OCI-LY7 (cell line): ENCODE measurements around the gene NKX1-1. TPM values are rescaled to one million over a fixed set of nuclear protein-coding genes. Genes with fewer than 3 reads are reported as not detected.

Source experiments
- BruUV-seq: library from RNA; stranded (reverse); fragments of 400-500 nt; replicated peaks from 2 replicates; lab custom pipeline; 2021; lab: Mats Ljungman, UMichigan
- CTCF ChIA-PET: fragments of 300-600 bp; sonication (Branson Sonifier 250); formaldehyde crosslinking; loops from one replicate; lab custom pipeline; 2022; ENCODE audit warnings: antibody characterized with exemption; ENCODE audit not compliant: unreplicated experiment; lab: Charles Lee
- POLR2A ChIA-PET: fragments of 300-600 bp; sonication (Branson Sonifier 250); formaldehyde crosslinking; loops from one replicate; lab custom pipeline; 2022; ENCODE audit warnings: antibody characterized with exemption; lab: Charles Lee
- DNase-seq: peaks from one replicate; pipeline ENCODE4 v3.0.0-alpha.2; 2015; ENCODE audit warnings: low spot score
- H2AFZ ChIP-seq: fragments of 200-600 bp; sonication (generic), shearing (Covaris generic); 2 replicates; pipeline ENCODE4 v1.6.1; 2014; ENCODE audit warnings: mild to moderate bottlenecking, antibody characterized with exemption, low read length, moderate library complexity
- H3K27ac ChIP-seq: fragments of 200-600 bp; sonication (generic); 2 replicates; pipeline ENCODE4 v1.5.1; 2014; ENCODE audit warnings: mixed run types, low read depth, mild to moderate bottlenecking, moderate library complexity, low read length, inconsistent platforms; ENCODE audit not compliant: poor library complexity, severe bottlenecking
- H3K36me3 ChIP-seq: fragments of 200-600 bp; sonication (generic); 2 replicates; pipeline ENCODE4 v1.6.1; 2014; ENCODE audit warnings: mild to moderate bottlenecking, antibody characterized with exemption, low read length, moderate library complexity, mixed read lengths; ENCODE audit not compliant: insufficient read depth
- H3K4me1 ChIP-seq: fragments of 200-600 bp; sonication (generic); 2 replicates; pipeline ENCODE4 v1.5.1; 2014; ENCODE audit warnings: mild to moderate bottlenecking, low read length; ENCODE audit not compliant: insufficient read depth, poor library complexity, severe bottlenecking
- H3K4me2 ChIP-seq: fragments of 200-600 bp; sonication (generic); 2 replicates; pipeline ENCODE4 v1.6.1; 2014; ENCODE audit warnings: mild to moderate bottlenecking, low read length
- H3K4me3 ChIP-seq: fragments of 200-600 bp; sonication (generic); 2 replicates; pipeline ENCODE4 v1.5.1; 2014; ENCODE audit warnings: mild to moderate bottlenecking, low read depth, low read length; ENCODE audit not compliant: poor library complexity, severe bottlenecking
- H3K79me2 ChIP-seq: fragments of 200-600 bp; sonication (generic); 2 replicates; pipeline ENCODE4 v1.6.1; 2016; ENCODE audit warnings: low read depth, mild to moderate bottlenecking, low read length, moderate library complexity, mixed read lengths; ENCODE audit not compliant: insufficient read depth
- H3K9me2 ChIP-seq: fragments of 200-600 bp; sonication (generic); 2 replicates; pipeline ENCODE4 v1.6.1; 2016; ENCODE audit warnings: mild to moderate bottlenecking, low read length, mixed read lengths; ENCODE audit not compliant: insufficient read depth
- H3K9me3 ChIP-seq: fragments of 200-600 bp; sonication (generic); 2 replicates; pipeline ENCODE4 v1.6.1; 2014; ENCODE audit warnings: mild to moderate bottlenecking, mixed run types, low read length, mixed read lengths
- H4K20me1 ChIP-seq: fragments of 200-600 bp; sonication (generic); 2 replicates; pipeline ENCODE4 v1.6.1; 2014; ENCODE audit warnings: mild to moderate bottlenecking, antibody characterized with exemption, low read length, moderate library complexity, mixed read lengths; ENCODE audit not compliant: insufficient read depth
- EZH2phosphoT487 ChIP-seq: fragments of 200-600 bp; sonication (generic); IDR thresholded peaks from 2 replicates; pipeline ENCODE4 v1.6.1; 2018; ENCODE audit warnings: low read depth, borderline replicate concordance, mild to moderate bottlenecking, mixed run types, antibody characterized with exemption, low read length, moderate library complexity, mixed read lengths
- intact Hi-C: fragments of 100-400 bp; cut with micrococcal nuclease; formaldehyde crosslinking; loops from one replicate; pipeline ENCODE4 v1.10.0; 2022; ENCODE audit not compliant: unreplicated experiment
- total RNA-seq, 2 experiments: library from RNA; depleted of rRNA in 1 of 2; stranded (reverse); fragments of >200 nt in 1 of 2; shearing (Covaris generic) in 1 of 2; gene quantifications; 2 replicates each; pipeline ENCODE4 v1.2.3, GENCODE V29; 2014 to 2022
- TF ChIP-seq, protein P1 (sequence below): fragments of 200-600 bp; sonication (generic); conservative IDR thresholded peaks from 2 replicates; pipeline ENCODE4 v1.5.1; 2014; ENCODE audit warnings: mild to moderate bottlenecking, antibody characterized with exemption, low read length, moderate library complexity, mixed read lengths

Gene NKX1-1
- total RNA-seq, 2 experiments from 2014 or later = not detected

DNA sequence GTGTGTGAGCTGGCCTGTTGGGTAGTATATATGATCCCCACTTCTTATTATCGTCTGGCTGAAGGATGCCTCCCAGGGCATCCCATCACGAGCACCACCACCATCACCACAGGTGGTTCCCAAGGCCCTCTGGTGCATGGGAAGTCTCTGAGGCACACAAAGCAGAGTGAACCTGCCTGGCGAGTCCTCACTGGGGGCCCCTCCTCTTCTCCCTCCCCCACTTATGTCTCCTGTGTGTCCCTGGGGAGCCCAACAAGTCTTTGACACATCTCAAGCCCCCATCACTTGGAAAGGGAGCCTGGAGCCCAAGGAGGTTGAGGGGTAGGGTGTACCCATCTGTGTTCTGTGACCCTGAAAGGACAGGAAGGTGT is 45.5 kb upstream of the NKX1-1 start:
- POLR2A ChIA-PET = no interaction called here
- CTCF ChIA-PET = no interaction called here
- Histone ChIP-seq H3K79me2 (no peaks in the 10 kb centered on the region), H3K4me3 (no peak overlapping the region), H2AFZ (no peak overlapping the region), H3K36me3 (no peaks in the 10 kb centered on the region), H3K27ac (no peak overlapping the region), H4K20me1 (no peaks in the 10 kb centered on the region), H3K9me2 (no peaks in the 10 kb centered on the region), H3K4me2 (no peak overlapping the region), H3K4me1 (no peaks in the 10 kb centered on the region), H3K9me3 (no peaks in the 10 kb centered on the region)
- TF ChIP-seq EZH2phosphoT487 = no peak
- TF ChIP-seq, protein P1, sequence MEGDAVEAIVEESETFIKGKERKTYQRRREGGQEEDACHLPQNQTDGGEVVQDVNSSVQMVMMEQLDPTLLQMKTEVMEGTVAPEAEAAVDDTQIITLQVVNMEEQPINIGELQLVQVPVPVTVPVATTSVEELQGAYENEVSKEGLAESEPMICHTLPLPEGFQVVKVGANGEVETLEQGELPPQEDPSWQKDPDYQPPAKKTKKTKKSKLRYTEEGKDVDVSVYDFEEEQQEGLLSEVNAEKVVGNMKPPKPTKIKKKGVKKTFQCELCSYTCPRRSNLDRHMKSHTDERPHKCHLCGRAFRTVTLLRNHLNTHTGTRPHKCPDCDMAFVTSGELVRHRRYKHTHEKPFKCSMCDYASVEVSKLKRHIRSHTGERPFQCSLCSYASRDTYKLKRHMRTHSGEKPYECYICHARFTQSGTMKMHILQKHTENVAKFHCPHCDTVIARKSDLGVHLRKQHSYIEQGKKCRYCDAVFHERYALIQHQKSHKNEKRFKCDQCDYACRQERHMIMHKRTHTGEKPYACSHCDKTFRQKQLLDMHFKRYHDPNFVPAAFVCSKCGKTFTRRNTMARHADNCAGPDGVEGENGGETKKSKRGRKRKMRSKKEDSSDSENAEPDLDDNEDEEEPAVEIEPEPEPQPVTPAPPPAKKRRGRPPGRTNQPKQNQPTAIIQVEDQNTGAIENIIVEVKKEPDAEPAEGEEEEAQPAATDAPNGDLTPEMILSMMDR = no peak
- BruUV-seq = no TSS peak
- intact Hi-C loops = no loop called here
- no peak for DNase-seq

DNA sequence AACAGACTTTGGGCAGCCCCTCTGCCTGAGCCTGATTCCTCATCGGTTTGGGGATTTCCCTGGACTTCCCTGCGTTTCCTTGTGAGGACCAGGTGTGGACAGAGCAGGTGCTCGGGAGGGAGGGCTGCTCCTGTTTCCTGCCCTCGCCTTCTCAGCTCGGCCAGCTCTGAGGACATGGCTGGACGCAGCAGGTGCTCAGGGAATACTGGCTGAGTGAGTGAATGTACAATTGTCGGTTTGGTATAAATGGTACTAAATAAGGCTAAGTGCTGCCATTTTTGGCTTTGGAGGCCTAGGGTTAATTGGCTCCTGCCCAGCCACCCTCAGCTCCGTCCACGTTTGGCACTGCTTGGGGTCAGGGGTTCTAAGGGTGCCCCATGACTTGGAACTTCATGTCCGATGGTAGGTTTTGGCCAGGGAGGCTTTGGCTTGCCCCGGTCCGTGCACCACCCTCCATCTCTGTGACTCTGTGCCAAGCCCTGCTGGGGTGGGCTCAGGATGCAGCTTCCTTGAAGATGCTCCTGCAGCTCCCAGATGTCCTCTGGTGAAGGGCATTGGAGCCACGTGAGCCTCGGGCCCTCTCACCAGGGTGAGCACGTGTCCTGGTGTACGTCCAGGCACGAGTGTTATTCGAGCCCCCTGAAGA is 45.0 kb upstream of the NKX1-1 start:
- ChIA-PET CTCF (no interaction called here), POLR2A (no interaction called here)
- TF ChIP-seq, protein P1 = no peak
- TF ChIP-seq EZH2phosphoT487 = no peak
- H2AFZ ChIP-seq = no peak overlapping the region
- no peaks in the 10 kb centered on the region for H3K4me1 ChIP-seq
- DNase-seq = no peak
- no peaks in the 10 kb centered on the region for H3K79me2 ChIP-seq
- no peak overlapping the region for H3K27ac ChIP-seq
- intact Hi-C loops = no loop called here
- no peaks in the 10 kb centered on the region for H3K9me2 ChIP-seq
- no TSS peak for BruUV-seq
- no peaks in the 10 kb centered on the region for H4K20me1 ChIP-seq
- H3K9me3 ChIP-seq = no peaks in the 10 kb centered on the region
- H3K36me3 ChIP-seq = no peaks in the 10 kb centered on the region
- H3K4me2 ChIP-seq = no peak overlapping the region
- no peak overlapping the region for H3K4me3 ChIP-seq
